ENCODE data around the gene ANKRD39.
A peak's percentile ranks its signal among the peaks of the same experiment; 100 is the strongest.

Gene ANKRD39

DNA sequence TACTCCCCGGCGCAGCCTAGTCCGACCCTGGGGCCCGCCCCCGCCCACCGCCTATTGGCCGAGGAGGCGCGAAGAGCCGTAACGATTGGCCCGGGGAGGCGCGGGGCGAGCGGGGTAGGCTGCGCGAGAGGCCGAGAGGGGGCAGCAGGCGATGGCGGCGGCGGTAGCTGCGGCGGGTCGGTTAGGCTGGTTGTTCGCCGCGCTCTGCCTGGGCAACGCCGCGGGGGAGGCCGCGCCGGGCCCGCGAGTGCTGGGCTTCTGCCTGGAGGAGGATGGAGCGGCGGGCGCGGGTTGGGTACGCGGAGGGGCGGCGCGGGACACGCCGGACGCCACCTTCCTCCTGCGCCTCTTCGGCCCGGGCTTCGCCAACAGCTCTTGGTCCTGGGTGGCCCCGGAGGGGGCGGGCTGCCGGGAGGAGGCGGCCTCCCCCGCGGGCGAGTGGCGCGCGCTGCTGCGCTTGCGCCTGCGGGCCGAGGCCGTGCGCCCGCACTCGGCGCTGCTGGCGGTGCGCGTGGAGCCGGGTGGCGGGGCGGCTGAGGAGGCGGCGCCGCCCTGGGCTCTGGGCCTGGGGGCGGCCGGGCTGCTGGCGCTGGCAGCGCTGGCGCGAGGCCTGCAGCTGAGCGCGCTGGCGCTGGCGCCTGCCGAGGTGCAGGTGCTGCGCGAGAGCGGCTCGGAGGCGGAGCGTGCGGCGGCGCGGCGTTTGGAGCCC, 41.5 kb downstream of the ANKRD39 start, which contains the start of gene CNNM3:
CNNM3 (plus strand) TSS at position 142 of the 709 bp plus-strand sequence; CDS start at position 152, 10 bp downstream.
- in situ Hi-C loops (cut with HindIII; ENCODE audit: low sequenced_read_pairs), result loop anchor here (25.0 kb wide), 2 partner anchors 129 to 254 kb away; no protein-coding TSS in a partner anchor
- peak; percentile 93 for DNase-seq (ENCODE audit: low read depth, low spot score)
- TF ChIP-seq, protein P1, sequence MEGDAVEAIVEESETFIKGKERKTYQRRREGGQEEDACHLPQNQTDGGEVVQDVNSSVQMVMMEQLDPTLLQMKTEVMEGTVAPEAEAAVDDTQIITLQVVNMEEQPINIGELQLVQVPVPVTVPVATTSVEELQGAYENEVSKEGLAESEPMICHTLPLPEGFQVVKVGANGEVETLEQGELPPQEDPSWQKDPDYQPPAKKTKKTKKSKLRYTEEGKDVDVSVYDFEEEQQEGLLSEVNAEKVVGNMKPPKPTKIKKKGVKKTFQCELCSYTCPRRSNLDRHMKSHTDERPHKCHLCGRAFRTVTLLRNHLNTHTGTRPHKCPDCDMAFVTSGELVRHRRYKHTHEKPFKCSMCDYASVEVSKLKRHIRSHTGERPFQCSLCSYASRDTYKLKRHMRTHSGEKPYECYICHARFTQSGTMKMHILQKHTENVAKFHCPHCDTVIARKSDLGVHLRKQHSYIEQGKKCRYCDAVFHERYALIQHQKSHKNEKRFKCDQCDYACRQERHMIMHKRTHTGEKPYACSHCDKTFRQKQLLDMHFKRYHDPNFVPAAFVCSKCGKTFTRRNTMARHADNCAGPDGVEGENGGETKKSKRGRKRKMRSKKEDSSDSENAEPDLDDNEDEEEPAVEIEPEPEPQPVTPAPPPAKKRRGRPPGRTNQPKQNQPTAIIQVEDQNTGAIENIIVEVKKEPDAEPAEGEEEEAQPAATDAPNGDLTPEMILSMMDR (IDR thresholded peaks at IDR 0.05; ENCODE audit: low read depth, low read length), result peak; percentile 55
- peak within 1 kb of the TSS; percentile 47 for H3K4me3 ChIP-seq (ENCODE audit: low read depth, low read length)

DNA sequence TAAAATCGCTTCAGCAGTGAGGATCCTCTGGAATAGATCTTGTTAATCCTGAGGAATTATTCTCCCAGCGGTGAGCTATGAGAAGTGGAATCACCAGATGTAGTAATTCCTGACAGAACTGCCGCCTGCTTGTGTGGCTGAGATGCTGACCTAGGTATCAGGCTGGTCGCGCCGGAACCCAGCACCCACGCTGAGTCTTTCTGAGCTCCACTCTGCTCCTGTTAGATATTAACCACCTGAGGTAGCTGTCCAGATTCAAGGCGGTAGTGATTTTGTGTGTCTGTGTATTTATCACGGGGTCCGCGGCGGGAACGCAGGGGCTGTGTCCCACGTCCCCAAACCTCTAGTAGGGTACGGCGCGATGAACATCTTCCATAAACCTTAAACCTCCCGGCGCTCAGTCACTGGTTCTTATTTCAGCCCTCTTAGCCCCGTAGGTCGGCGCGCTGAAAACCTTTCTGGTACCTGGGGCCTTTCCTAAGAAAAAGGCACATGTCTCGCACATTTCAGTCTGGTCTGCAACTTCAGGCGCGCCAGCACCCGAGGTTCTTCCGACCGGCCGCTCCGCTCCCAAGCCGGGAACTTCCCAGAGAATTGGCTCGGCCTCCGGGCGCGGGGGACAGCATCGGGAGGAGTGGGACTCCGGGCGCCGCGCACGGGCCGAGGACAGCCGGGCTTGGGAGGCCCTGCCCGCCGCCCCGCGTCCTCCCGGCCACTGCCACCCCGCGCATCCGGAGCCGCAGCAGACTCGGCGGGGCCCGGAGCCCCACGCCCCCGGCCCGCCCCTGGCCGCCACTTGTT, 42.3 kb downstream of the ANKRD39 start:
- peak overlapping the region; percentile 47 for H3K4me3 ChIP-seq (ENCODE audit: low read depth, low read length)
- in situ Hi-C loops (cut with HindIII; ENCODE audit: low sequenced_read_pairs), result loop anchor here (25.0 kb wide), 2 partner anchors 128 to 253 kb away; no protein-coding TSS in a partner anchor
- TF ChIP-seq, protein P1 (IDR thresholded peaks at IDR 0.05; ENCODE audit: low read depth, low read length), result no peak
- DNase-seq (ENCODE audit: low read depth, low spot score), result peak; percentile 61

DNA sequence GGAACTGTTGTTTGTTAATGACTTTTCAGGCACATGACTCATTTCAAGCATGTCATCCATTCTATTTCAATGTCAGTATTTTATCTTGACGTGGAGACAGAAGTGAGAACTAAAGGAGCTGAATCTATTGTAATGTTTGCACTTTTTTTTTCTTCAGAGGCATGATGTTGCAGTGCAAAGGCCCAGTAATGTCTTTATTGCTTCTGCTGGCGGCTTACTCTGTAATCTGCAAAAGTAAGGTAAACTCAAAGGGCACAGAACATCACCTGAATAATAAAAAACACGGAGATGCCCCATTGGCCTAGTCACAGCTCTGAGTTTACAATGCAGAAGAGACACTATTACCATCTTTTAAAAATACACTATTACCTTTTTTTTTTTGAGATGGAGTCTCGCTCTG, 44.2 kb downstream of the ANKRD39 start:
- H3K4me3 ChIP-seq (ENCODE audit: low read depth, low read length), result no peak overlapping the region
- TF ChIP-seq, protein P1 (IDR thresholded peaks at IDR 0.05; ENCODE audit: low read depth, low read length), result no peak
- DNase-seq (ENCODE audit: low read depth, low spot score), result no peak
- in situ Hi-C loops (cut with HindIII; ENCODE audit: low sequenced_read_pairs), result loop anchor here (25.0 kb wide), 2 partner anchors 126 to 251 kb away; no protein-coding TSS in a partner anchor

DNA sequence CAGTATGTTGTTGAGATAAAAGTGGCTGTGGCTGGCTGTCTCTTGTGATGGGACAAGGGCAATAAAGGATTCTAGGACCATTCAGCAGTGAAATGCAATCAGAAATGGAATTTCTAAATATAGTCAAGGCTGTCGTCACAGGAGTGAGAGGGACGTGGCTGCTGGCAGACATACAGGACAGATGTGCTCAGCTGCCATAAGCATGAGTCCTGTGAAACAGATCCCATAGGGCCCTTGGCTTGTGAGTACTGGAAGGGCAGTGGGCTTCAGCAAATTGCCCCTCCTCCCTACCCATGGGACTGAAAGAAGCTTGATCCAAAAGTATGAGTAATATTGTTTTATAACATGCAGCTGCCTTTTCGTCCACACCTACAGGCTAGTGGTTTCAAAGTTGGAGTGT, 45.9 kb downstream of the ANKRD39 start:
- TF ChIP-seq, protein P1 (IDR thresholded peaks at IDR 0.05; ENCODE audit: low read depth, low read length), result no peak
- in situ Hi-C loops (cut with HindIII; ENCODE audit: low sequenced_read_pairs), result loop anchor here (25.0 kb wide), 2 partner anchors 125 to 250 kb away; no protein-coding TSS in a partner anchor
- DNase-seq (ENCODE audit: low read depth, low spot score), result no peak
- no peak overlapping the region for H3K4me3 ChIP-seq (ENCODE audit: low read depth, low read length)

DNA sequence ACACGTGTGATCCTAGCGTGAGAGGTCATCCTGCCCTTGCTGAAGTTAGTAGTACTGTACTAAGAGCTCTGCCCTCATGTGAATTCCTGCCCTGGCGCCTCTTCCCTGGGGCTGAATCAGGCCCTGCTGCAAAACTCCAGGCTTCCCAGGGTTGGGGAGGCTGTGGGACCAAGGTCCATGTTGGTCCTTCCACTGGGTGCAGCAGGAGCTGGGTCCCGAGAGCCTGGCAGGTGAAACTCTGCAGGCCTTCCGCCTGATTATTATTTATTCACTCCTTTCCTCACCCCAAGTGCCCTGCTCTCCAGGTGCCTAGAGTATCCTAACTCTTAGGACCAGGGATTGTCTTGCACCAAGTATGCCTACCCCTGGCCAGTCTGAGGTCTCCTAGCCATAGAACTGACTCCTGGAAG, 47.0 kb downstream of the ANKRD39 start:
- TF ChIP-seq, protein P1 (IDR thresholded peaks at IDR 0.05; ENCODE audit: low read depth, low read length), result no peak
- H3K4me3 ChIP-seq (ENCODE audit: low read depth, low read length), result no peak overlapping the region
- no peak for DNase-seq (ENCODE audit: low read depth, low spot score)
- in situ Hi-C loops (cut with HindIII; ENCODE audit: low sequenced_read_pairs), result loop anchor here (25.0 kb wide), 2 partner anchors 123 to 248 kb away; no protein-coding TSS in a partner anchor

All from astrocyte of the spinal cord (primary cell).